Endothelial cell of umbilical vein (primary cell): ENCODE data around the gene SLC5A2. TPM values are rescaled to one million over a fixed set of nuclear protein-coding genes. Genes with fewer than 3 reads are reported as not detected.

ENCODE experiments used
- BruUV-seq: library from RNA; stranded (reverse); fragments of 400-500 nt; replicated peaks from 2 replicates; lab custom pipeline; 2021; lab: Mats Ljungman, UMichigan
- CTCF ChIA-PET: fragments of 300-600, 350-600 bp; sonication (Branson Sonifier 250); formaldehyde crosslinking; loops from one replicate; lab custom pipeline; 2021; ENCODE audit warnings: antibody characterized with exemption, inconsistent platforms; lab: Charles Lee
- POLR2A ChIA-PET: fragments of 300-600, 350-600 bp; sonication (Branson Sonifier 250); formaldehyde crosslinking; loops from one replicate; lab custom pipeline; 2021; ENCODE audit warnings: antibody characterized with exemption, inconsistent platforms; lab: Charles Lee
- DNase-seq: peaks from one replicate; pipeline ENCODE4 v3.0.0-alpha.2; 2011; ENCODE audit warnings: low read depth, low spot score
- FAIRE-seq: peaks from 2 replicates; lab custom pipeline; 2011; peaks lifted over from hg19 to GRCh38; lab: Jason Lieb, UNC
- H2AFZ ChIP-seq: 2 replicates; pipeline ENCODE4 v1.6.0; 2012; ENCODE audit warnings: low read depth, low read length, control low read depth, inconsistent platforms
- H3K27ac ChIP-seq: 2 replicates; pipeline ENCODE4 v1.5.1; 2011; ENCODE audit warnings: low read depth, mild to moderate bottlenecking, control low read depth, low read length, moderate library complexity; ENCODE audit not compliant: insufficient read depth
- H3K27me3 ChIP-seq, 2 experiments: 2 replicates each; pipeline versions ENCODE4 v1.6.0 to v1.6.1; 2011; ENCODE audit warnings: low read length in 2 of 2, mixed read lengths in 1 of 2; ENCODE audit not compliant: control insufficient read depth in 2 of 2, insufficient read depth in 2 of 2
- H3K36me3 ChIP-seq, 2 experiments: 2 replicates in 1 of 2; 3 replicates in 1 of 2; pipeline ENCODE4 v1.5.1; 2011; ENCODE audit warnings: low read length in 2 of 2, mild to moderate bottlenecking in 1 of 2, moderate library complexity in 1 of 2; ENCODE audit not compliant: control insufficient read depth in 2 of 2, insufficient read depth in 2 of 2; ENCODE audit errors: extremely low read depth in 1 of 2
- H3K4me1 ChIP-seq: 3 replicates; pipeline ENCODE4 v1.5.1; 2011; ENCODE audit warnings: mild to moderate bottlenecking, low read length; ENCODE audit not compliant: control insufficient read depth, insufficient read depth; ENCODE audit errors: extremely low read depth
- H3K4me2 ChIP-seq: 2 replicates; pipeline ENCODE4 v1.6.1; 2011; ENCODE audit warnings: low read length, control low read depth, mixed read lengths; ENCODE audit not compliant: insufficient read depth
- H3K4me3 ChIP-seq, 3 experiments: fragments of 200-600 bp in 1 of 3; sonication (generic), shearing (Covaris generic) in 1 of 3; replicated peaks in 1 of 3; 2 replicates each; pipeline ENCODE4 v1.5.1; 2011 to 2016; ENCODE audit warnings: control low read depth in 3 of 3, low read length in 3 of 3, mild to moderate bottlenecking in 2 of 3, inconsistent platforms in 1 of 3, low read depth in 1 of 3, moderate library complexity in 1 of 3; ENCODE audit not compliant: insufficient read depth in 1 of 3
- H3K79me2 ChIP-seq: 2 replicates; pipeline ENCODE4 v1.6.0; 2012; ENCODE audit warnings: low read length, inconsistent platforms; ENCODE audit not compliant: control insufficient read depth, insufficient read depth
- H3K9ac ChIP-seq: replicated peaks from 2 replicates; pipeline ENCODE3; 2011; ENCODE audit warnings: low read length, control low read depth; ENCODE audit not compliant: insufficient read depth; ENCODE audit errors: extremely low read depth
- H3K9me1 ChIP-seq: replicated peaks from 3 replicates; pipeline ENCODE4 v1.6.0; 2011; ENCODE audit warnings: mild to moderate bottlenecking, low read length; ENCODE audit not compliant: control insufficient read depth, insufficient read depth; ENCODE audit errors: extremely low read depth
- H3K9me3 ChIP-seq: replicated peaks from 2 replicates; pipeline ENCODE4 v1.5.1; 2012; ENCODE audit warnings: low read length, inconsistent platforms; ENCODE audit not compliant: control insufficient read depth, insufficient read depth
- H4K20me1 ChIP-seq: replicated peaks from 2 replicates; pipeline ENCODE3; 2011; ENCODE audit warnings: mild to moderate bottlenecking, low read length; ENCODE audit not compliant: control insufficient read depth, insufficient read depth; ENCODE audit errors: extremely low read depth
- EZH2 ChIP-seq: IDR thresholded peaks from 2 replicates; pipeline ENCODE4 v1.6.1; 2012; ENCODE audit warnings: borderline replicate concordance, low read depth, mild to moderate bottlenecking, moderate library complexity, low read length, inconsistent platforms; ENCODE audit not compliant: severe bottlenecking
- JUN ChIP-seq: IDR thresholded peaks from 2 replicates; pipeline ENCODE4 v1.6.1; 2011; ENCODE audit warnings: borderline replicate concordance, low read depth; ENCODE audit not compliant: insufficient read length, insufficient read depth
- POLR2A ChIP-seq: IDR thresholded peaks from 2 replicates; pipeline ENCODE4 v1.6.1; 2012; ENCODE audit warnings: low read depth, mild to moderate bottlenecking, control low read depth, low read length
- POLR2AphosphoS5 ChIP-seq: IDR thresholded peaks from 2 replicates; pipeline ENCODE4 v1.6.1; 2012; ENCODE audit warnings: low read depth, mild to moderate bottlenecking, control low read depth, low read length, moderate library complexity; ENCODE audit not compliant: insufficient read depth
- dilution Hi-C: fragments of 300-500 bp; cut with MboI; formaldehyde crosslinking; loops from one replicate; pipeline ENCODE4 v1.15.0; 2019; ENCODE audit warnings: low sequenced_read_pairs; ENCODE audit not compliant: extremely low pct_ligation_motif_present
- intact Hi-C: fragments of 100-400 bp; cut with micrococcal nuclease; formaldehyde crosslinking; loops from one replicate; pipeline ENCODE4 v1.10.0; 2022
- polyA plus RNA-seq, 4 experiments: library from polyadenylated mRNA; depleted of rRNA in 3 of 4; stranded (reverse) in 3 of 4; unstranded in 1 of 4; fragments of >200 nt; gene quantifications; 2 replicates each; pipeline versions ENCODE4 v1.2.1 to v1.2.3, GENCODE V29; 2011 to 2012; ENCODE audit warnings: missing spikeins in 1 of 4
- total RNA-seq: library from RNA; stranded (reverse); gene quantifications from 2 replicates; pipeline ENCODE4 v1.2.3, GENCODE V29; 2021
- TF ChIP-seq, protein P1 (sequence below), 2 donors: IDR thresholded peaks; 1 replicate in 1 of 2; 2 replicates in 1 of 2; pipeline ENCODE4 v1.5.1; 2011; ENCODE audit warnings: low read length in 2 of 2, mild to moderate bottlenecking in 2 of 2, moderate library complexity in 2 of 2, control low read depth in 1 of 2, inconsistent platforms in 1 of 2, low read depth in 1 of 2; ENCODE audit not compliant: insufficient read depth in 1 of 2; ENCODE audit errors: extremely low read depth in 1 of 2

Gene SLC5A2
- total and polyA plus RNA-seq, 2 donors (not counting 3 experiments of a cell fraction or from before 2014, with no cell fraction given), result 0.03 TPM; not detected in 1

DNA sequence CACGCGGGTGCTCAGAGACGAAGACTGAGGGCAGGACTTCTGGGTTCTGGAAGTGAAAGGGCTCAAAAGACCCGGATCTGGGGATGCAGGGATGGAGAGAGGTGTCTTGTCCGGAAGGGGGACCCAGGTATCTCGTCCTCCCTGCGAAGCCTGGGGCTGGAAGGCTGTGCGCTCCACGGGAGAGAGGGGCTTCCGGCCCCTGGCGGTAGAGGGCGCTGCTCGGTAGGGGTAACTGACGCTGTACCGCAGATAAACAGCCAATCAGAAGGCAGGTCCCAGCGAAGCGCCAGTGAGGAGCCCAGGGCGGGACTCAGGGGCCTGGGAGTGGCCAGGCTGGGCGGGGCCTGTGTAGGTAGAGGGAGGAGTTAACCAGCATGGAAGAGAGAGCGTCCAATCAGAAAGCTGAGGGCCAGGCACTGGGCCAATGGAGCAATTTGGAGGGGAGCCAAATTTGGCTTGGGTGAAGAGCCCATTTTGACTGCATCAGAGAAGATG lies 10.2 kb upstream of the SLC5A2 start:
- Histone ChIP-seq H3K9me3 (no peaks in the 10 kb centered on the region), H3K9me1 (no peaks in the 10 kb centered on the region), H3K27me3 (no peaks in the 10 kb centered on the region), H3K27ac (peak overlapping the region; percentile 49), H2AFZ (no peak overlapping the region), H3K9ac (peak overlapping the region; percentile 71), H3K36me3 (peaks cover 13 to 20% of the 10 kb centered on the region in 2 experiments), H3K79me2 (peaks cover 31% of the 10 kb centered on the region), H3K4me3 (peak overlapping the region; percentile 19 to 82 (median 71)), H3K4me2 (peak overlapping the region; percentile 53), H4K20me1 (no peaks in the 10 kb centered on the region), H3K4me1 (peaks cover 14% of the 10 kb centered on the region)
- intact Hi-C loops, result loop anchor here (1.0 to 5.0 kb wide), 3 partner anchors 13 to 395 kb away; partner anchors contain the start of gene ARMC5
- TF ChIP-seq POLR2A, result peak; percentile 58
- TF ChIP-seq JUN, result no peak
- TF ChIP-seq EZH2, result no peak
- peak; percentile 73 for TF ChIP-seq POLR2AphosphoS5
- TF ChIP-seq, protein P1, sequence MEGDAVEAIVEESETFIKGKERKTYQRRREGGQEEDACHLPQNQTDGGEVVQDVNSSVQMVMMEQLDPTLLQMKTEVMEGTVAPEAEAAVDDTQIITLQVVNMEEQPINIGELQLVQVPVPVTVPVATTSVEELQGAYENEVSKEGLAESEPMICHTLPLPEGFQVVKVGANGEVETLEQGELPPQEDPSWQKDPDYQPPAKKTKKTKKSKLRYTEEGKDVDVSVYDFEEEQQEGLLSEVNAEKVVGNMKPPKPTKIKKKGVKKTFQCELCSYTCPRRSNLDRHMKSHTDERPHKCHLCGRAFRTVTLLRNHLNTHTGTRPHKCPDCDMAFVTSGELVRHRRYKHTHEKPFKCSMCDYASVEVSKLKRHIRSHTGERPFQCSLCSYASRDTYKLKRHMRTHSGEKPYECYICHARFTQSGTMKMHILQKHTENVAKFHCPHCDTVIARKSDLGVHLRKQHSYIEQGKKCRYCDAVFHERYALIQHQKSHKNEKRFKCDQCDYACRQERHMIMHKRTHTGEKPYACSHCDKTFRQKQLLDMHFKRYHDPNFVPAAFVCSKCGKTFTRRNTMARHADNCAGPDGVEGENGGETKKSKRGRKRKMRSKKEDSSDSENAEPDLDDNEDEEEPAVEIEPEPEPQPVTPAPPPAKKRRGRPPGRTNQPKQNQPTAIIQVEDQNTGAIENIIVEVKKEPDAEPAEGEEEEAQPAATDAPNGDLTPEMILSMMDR (IDR thresholded peaks at IDR 0.05; ENCODE audit: extremely low read depth in 1 of 2, insufficient read depth in 1 of 2, low read depth in 1 of 2, low read length in 2 of 2), result peak; percentile 68 to 72
- ChIA-PET CTCF (interaction anchor here (0.5 to 3.5 kb wide), 4 partner anchors 13 to 24 kb away, joined by 3 to 53 read pairs (median 3); partner anchors contain the start of gene ARMC5), POLR2A (interaction anchor here (0.6 kb wide), 1 partner anchor 240 kb away, joined by 4 read pairs; a partner anchor contains a TSS)
- no TSS peak for BruUV-seq
- peak; percentile 81 for DNase-seq
- FAIRE-seq, result peak; percentile 89
- dilution Hi-C loops, result no loop called here
